Upper lobe of right lung (tissue), 1 donor: Measurements from ENCODE around the gene SMTNL1. TPM values are rescaled to one million over a fixed set of nuclear protein-coding genes. Genes with fewer than 3 reads are reported as not detected.

Experiments
- ATAC-seq: fragments of 200-7000 bp; cut with Tn5 transposase; one replicate; pipeline ENCODE4 v1.9.1; 2020; ENCODE audit warnings: mild to moderate bottlenecking, moderate library complexity
- DNase-seq: peaks from one replicate; pipeline ENCODE4 v3.0.0-alpha.2; 2020
- H3K27ac ChIP-seq: fragments of 200-600 bp; one replicate; pipeline ENCODE4 v1.8.0; 2022
- H3K27me3 ChIP-seq: fragments of 200-600 bp; one replicate; pipeline ENCODE4 v1.8.0; 2022; ENCODE audit warnings: mild to moderate bottlenecking
- H3K36me3 ChIP-seq: fragments of 200-600 bp; one replicate; pipeline ENCODE4 v1.8.0; 2022
- H3K4me1 ChIP-seq: fragments of 200-600 bp; one replicate; pipeline ENCODE4 v1.8.0; 2022
- H3K4me3 ChIP-seq: fragments of 200-600 bp; one replicate; pipeline ENCODE4 v1.8.0; 2022; ENCODE audit warnings: mild to moderate bottlenecking
- H3K9me3 ChIP-seq: fragments of 200-600 bp; one replicate; pipeline ENCODE4 v1.8.0; 2022
- CTCF ChIP-seq: fragments of 200-600 bp; IDR thresholded peaks from one replicate; pipeline ENCODE4 v1.8.0; 2022; ENCODE audit warnings: antibody characterized with exemption
- intact Hi-C: fragments of 100-400 bp; cut with DNase I; formaldehyde crosslinking; loops from one replicate; pipeline ENCODE4 v1.11.0; 2022
- total RNA-seq: library from RNA; stranded (reverse); fragmentation: NEBNext Ultra II Directional; extraction: Animal tissue kit (Norgen Biotek cat#: 25700); gene quantifications from one replicate; pipeline ENCODE4 v1.2.1, GENCODE V29; 2021
- donor health status: DM: no; HTN: yes; CAD: no; lungs with severe emphysema.

Gene SMTNL1
- total RNA-seq, 1 donor from 2014 or later: not detected

- Histone ChIP-seq H3K27me3 (no peaks in the 10 kb centered on the region), H3K9me3 (no peaks in the 10 kb centered on the region), H3K4me1 (no peaks in the 10 kb centered on the region), H3K36me3 (peaks cover 8% of the 10 kb centered on the region), H3K27ac (no peak overlapping the region), H3K4me3 (no peak overlapping the region)
- DNase-seq: no peak
- intact Hi-C loops: no loop called here
- no peak for TF ChIP-seq CTCF
- ATAC-seq: no peak
Observed at GRCh38 chr11:57542582-57542981, 5.2 kb downstream of the SMTNL1 start.

GRCh38 chr11:57543593-57543992 lies 6.2 kb downstream of the SMTNL1 start:
- H3K9me3 ChIP-seq: no peaks in the 10 kb centered on the region
- no peak overlapping the region for H3K27ac ChIP-seq
- no peak for TF ChIP-seq CTCF
- intact Hi-C loops: no loop called here
- H3K27me3 ChIP-seq: no peaks in the 10 kb centered on the region
- no peak for DNase-seq
- no peak overlapping the region for H3K4me3 ChIP-seq
- H3K36me3 ChIP-seq: peaks cover 8% of the 10 kb centered on the region
- peak; percentile 12 for ATAC-seq
- no peaks in the 10 kb centered on the region for H3K4me1 ChIP-seq

GRCh38 chr11:57544566-57544965 lies 7.2 kb downstream of the SMTNL1 start:
- Histone ChIP-seq H3K27me3 (no peaks in the 10 kb centered on the region), H3K4me3 (no peak overlapping the region), H3K9me3 (no peaks in the 10 kb centered on the region), H3K36me3 (peaks cover 11% of the 10 kb centered on the region), H3K27ac (no peak overlapping the region), H3K4me1 (no peaks in the 10 kb centered on the region)
- DNase-seq: no peak
- no peak for ATAC-seq
- intact Hi-C loops: no loop called here
- no peak for TF ChIP-seq CTCF

GRCh38 chr11:57545883-57546282 lies 8.5 kb downstream of the SMTNL1 start:
- ATAC-seq: no peak
- DNase-seq: no peak
- TF ChIP-seq CTCF: no peak

GRCh38 chr11:57546451-57546850 lies 9.1 kb downstream of the SMTNL1 start:
- H3K4me1 ChIP-seq: no peaks in the 10 kb centered on the region
- intact Hi-C loops: no loop called here

More at GRCh38 chr11:57545883-57546282, 8.5 kb downstream of the SMTNL1 start:
- H3K27me3 ChIP-seq: no peaks in the 10 kb centered on the region
- intact Hi-C loops: no loop called here
- no peaks in the 10 kb centered on the region for H3K4me1 ChIP-seq
- peaks cover 24% of the 10 kb centered on the region for H3K36me3 ChIP-seq
- no peak overlapping the region for H3K27ac ChIP-seq
- H3K9me3 ChIP-seq: no peaks in the 10 kb centered on the region
- H3K4me3 ChIP-seq: no peak overlapping the region

More at GRCh38 chr11:57546451-57546850, 9.1 kb downstream of the SMTNL1 start:
- H3K36me3 ChIP-seq: peaks cover 30% of the 10 kb centered on the region
- ATAC-seq (no peak), DNase-seq (no peak)
- no peak overlapping the region for H3K27ac ChIP-seq
- TF ChIP-seq CTCF: no peak
- H3K4me3 ChIP-seq: no peak overlapping the region
- H3K27me3 ChIP-seq: no peaks in the 10 kb centered on the region
- H3K9me3 ChIP-seq: no peaks in the 10 kb centered on the region
